GM21367 (cell line): ENCODE data around the gene YAE1.

ENCODE experiments used
- ATAC-seq: cut with Tn5 transposase; IDR thresholded peaks from one replicate; pipeline ENCODE4 v1.9.1; 2021; ENCODE audit not compliant: unreplicated experiment

Gene YAE1

DNA sequence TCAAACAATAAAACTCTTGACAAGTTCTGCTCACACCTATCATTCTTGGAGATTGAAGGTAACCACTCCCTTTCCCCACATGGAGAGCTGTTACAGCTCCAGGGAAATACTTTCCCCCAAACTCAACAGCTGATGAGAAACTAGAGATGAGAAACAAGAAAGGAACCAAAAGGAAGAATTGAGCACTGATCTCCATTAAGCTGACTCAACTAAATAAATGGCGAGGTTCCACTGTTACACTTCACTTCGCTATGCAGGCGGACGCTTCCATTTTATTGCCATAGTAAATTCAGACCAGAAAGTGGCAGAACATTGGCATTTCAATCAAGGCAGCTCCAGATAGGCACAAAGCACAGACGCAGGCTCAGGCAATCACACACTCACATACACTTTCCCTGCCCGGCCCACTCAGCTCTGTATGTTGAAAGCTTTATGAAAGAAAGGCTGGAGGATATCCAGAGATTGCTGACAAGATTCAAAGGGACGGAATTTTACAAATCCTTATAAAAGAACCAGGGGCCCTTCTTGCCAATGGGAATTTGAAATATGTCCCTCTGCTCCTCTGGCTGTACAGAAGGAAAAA, 11.5 kb upstream of the YAE1 start:
- no peak for ATAC-seq

- ATAC-seq = no peak
Measured at GRCh38 chr7:39557222-39557621, 9.0 kb upstream of the YAE1 start.

- no peak for ATAC-seq
Measured at GRCh38 chr7:39557911-39558310, 8.3 kb upstream of the YAE1 start.

GRCh38 chr7:39560408-39560807, 5.8 kb upstream of the YAE1 start:
- no peak for ATAC-seq

GRCh38 chr7:39560997-39561396, 5.2 kb upstream of the YAE1 start:
- ATAC-seq = no peak

DNA sequence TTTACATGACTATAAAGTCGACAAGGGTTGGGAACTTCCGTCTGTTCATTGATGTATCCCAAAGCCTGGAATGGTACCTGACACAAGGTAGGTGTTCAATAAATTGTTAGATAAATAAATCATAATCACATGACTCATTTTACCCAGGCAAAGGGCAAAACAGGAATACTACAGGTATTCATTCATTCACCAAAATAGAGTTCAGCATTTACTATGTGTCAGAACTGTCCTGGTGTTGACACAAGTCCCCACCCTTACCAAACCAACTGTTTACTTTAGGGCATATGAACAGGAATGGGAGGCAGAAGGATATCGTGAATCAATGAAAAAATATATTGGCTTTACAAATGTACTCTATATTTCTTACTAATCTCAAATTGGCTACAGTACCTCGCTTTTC, 666 bp upstream of the YAE1 start:
- no peak for ATAC-seq

- no peak for ATAC-seq
Measured at GRCh38 chr7:39567294-39567693, 1.1 kb downstream of the YAE1 start.

DNA sequence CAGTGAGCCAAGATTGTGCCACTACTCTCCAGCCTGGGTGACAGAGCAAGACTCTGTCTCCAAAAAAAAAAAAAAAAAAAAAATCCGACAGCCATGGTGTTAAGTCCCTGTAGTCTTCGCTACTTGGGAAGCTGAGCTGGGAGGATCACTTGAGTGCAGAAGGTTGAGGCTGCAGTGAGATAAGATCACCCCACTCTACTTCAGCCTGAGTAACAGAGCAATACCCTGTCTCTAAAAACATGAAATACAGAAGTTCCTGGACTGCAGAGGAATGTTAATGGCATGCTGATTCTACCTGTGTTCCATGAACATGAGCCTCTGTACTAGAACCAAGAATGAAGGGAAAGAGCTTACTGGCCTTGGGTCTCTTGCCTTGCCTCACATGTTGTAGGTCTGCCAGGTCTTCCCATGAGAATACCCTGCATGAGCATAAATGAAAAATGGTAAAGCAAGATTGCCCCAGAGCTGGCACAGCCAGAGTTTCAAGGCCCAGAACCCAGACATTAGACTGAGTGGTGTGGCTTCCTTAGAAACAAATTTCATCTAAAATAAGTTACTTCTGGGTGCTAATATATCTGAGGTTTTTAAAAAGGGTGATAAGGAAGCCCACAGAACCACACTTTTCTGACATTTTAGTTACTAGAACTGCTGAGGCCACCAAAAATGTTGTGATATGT, 8.6 kb downstream of the YAE1 start:
- ATAC-seq = no peak

DNA sequence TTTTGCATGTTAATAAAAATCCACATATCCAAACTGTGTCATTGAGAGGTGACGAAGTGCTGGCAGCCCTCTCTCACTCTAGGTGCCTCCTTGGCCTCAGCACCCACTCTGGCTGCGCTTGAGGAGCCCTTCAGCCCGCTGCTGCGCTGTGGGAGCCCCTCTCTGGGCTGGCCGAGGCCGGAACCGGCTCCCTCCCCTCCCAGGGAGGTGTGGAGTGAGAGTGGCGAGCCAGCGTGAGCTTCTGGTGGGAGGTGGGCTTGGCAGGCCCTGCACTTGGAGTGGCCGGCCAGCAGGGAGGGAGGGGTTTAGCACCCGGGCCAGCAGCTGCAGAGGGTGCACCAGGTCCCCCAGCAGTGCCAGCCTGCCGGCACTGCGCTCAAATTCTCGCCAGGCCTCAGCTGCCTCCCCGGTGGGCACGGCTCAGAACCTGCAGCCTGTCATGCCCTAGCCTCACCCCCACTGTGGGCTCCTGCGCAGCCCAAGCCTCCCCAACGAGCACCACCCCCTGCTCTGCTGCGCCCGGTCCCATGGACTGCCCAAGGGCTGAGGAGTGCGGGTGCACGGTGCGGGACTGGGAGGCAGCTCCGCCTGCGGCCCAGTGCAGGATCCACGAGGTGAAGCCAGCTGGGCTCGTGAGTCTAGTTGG, 11.1 kb downstream of the YAE1 start:
- no peak for ATAC-seq

DNA sequence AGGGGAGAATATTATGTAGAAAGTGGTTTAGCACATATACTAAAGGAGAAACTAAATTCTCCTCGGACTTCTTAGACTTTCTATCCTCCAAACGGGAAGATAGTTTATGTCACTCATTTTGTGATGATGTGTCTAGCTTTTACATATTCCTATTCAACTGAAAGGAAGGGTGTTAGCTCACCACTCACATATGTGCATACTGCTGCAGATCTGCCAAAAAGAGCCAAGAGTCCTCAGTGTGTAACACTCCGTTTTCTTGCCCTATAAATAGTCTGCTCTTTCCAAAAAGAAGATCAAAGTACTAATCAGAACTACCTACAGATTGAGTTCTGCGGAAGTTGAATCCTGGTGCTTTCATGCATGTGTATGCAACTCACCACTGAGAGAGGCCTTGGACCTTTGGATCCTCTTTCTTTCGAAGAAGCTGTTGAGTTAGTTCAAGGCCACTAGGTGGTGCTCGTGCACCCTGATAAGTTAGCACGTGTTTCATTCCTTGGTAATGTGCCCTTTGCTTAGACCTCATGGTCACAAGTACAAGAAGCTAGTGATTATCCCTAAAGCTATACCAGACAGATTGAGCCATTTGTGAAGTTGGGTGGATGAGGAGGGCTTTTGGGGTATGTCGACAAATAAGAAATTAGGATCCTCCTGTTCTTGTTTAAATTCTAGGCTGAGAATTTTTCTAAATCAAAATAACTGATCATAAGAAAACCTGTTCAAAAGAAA, 14.1 kb downstream of the YAE1 start:
- peak; percentile 94 for ATAC-seq

DNA sequence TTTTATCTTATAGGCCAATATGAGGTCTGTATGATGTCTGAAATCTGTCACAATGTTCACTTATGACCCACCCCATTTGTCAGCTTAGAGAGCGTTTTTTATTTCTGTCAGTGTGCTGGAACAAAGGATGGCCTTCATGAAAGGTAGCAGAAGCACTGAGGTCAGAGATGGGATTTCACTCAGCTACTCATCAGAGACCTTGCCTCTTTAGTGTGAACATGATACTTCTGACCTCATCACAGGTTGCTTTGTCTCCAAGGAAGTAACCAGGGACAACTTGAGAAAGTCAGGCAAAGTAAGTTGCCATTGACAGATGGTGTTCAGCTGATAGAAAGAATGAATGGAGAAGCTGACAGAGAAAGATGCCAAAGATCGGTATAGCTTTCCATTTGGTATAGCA, 16.3 kb downstream of the YAE1 start:
- ATAC-seq = no peak

DNA sequence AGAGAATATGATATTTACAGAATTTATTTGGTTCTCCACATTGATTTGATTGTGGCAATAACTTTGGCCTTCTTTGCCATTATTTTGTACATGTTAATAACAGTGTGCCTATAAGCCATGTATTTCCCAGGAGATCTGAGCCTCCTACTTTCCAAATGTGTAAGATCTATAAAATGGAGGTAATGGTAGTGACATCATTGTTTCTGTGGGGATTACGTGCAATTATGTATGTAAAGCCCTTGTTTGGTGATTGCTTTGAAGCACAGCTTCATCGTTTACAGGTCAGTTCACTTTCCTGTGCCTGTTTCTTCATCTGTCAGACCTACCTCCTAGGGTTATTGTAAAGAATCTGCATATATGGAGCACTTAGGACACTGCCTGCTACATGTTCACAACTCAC, 17.3 kb downstream of the YAE1 start:
- ATAC-seq = no peak

GRCh38 chr7:39587393-39587792, 21.2 kb downstream of the YAE1 start:
- no peak for ATAC-seq

DNA sequence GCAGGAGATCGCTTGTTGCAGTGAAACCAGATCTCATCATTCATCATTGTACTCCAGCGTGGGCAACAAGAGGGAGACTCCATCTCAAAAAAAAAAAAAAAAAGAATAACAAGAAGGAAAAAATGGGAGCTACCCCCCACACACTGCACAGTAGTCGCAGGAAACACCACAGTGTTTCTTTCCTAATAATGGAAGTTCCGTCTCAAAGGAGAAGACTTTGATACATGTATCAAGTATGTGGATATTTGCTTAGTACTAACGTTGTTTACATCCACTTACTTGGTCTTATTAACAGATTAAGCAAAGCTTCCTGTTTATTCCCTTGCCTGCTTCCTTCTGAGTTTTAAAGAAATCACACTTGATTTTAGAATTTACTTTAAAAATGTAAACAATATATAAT, 22.2 kb downstream of the YAE1 start:
- no peak for ATAC-seq

DNA sequence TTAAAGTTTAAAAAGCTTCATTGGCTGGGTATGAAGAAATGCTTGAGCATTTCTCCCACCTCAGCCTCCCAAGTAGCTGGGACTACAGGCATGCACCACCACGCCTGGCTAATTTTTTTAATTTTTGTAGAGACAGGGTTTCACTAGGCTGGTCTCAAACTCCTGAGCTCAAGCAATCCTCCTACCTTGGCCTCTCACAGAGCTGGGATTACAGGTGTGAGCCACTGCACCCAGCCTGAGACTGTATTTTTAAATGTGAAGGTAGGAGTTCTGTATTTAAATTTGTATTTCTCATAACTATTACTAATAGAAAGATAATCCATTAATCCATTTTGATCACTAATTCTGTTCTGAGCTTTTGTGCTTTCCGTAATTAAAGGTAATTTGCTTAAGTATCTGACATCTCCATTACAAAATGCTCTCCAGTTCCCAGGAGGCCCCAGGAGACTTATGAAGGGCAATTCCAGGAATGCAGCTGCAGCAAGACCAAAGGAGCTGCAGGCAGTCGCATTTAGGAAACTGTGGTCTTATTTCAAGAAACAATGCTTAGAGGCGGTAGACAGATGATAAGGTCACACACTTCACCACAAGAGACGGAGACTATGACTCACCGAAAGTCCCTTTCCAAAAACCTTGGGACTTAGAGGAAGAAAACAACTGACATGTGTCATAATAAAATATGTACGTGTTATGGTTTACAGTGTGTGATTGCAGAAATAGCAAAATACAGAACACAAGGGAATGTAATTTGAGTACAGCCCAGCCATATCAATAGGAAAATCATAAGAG, 23.3 kb downstream of the YAE1 start:
- peak; percentile 89 for ATAC-seq

- no peak for ATAC-seq
Measured at GRCh38 chr7:39592586-39592985, 26.4 kb downstream of the YAE1 start.

DNA sequence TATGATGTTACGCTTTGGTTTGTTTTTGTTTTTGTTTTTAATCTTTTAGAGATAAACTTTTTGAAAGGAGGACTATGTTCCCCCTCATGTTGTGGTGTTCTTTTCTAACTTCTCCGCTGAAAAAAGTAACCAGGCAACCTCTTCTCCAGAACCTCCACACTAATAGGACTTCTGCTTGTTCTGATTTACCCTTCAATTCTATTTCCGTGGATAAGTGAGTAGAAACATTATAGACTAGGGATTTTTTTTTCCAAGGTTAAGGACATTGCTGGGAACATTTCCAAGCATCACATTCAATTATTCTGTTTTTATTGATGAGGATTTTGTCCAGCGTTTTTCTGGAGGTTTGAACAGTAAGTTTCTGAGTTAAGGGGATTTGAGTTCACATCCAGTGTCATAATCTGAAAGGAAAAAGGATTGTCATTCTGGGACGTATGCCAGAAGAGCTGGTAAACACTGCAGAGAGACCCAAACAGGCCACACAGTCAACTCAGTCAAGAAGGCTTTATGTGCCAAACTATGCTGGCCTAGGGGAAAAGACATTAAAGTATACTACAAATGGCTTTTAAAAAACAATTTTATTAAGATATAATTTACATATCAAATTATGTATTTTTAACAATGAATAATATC, 28.9 kb downstream of the YAE1 start:
- no peak for ATAC-seq

GRCh38 chr7:39602351-39602750, 36.1 kb downstream of the YAE1 start:
- no peak for ATAC-seq

GRCh38 chr7:39603924-39604323, 37.7 kb downstream of the YAE1 start:
- no peak for ATAC-seq

- ATAC-seq = no peak
Measured at GRCh38 chr7:39605087-39605486, 38.9 kb downstream of the YAE1 start.

DNA sequence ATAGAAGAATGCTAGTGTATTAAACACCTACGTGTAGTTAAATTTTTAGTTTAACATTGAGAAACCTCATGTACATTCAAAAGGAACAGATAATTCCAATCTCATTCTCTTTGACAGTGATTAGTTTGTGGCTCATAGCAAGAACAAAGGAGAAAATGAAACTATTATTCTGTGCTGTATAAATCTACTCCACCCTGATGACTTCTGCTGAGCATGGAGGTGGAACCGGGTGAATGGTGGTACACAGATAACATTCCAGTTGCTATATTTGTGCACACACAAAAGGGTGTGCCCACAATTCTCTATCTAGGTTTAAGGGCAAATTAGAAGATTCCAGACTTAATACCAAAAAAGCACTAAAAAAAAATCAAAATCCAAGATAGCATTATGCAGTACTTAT, 40.1 kb downstream of the YAE1 start:
- no peak for ATAC-seq
